ENCODE results near the gene CKS2. TPM values are rescaled to one million over a fixed set of nuclear protein-coding genes. Genes with fewer than 3 reads are reported as not detected.

CKS2 gene
- polyA plus RNA-seq, 1 donor (not counting 4 experiments of a cell fraction or from before 2014, with no cell fraction given): 291 TPM

GRCh38 chr9:89347651-89348050 is 36.7 kb downstream of the CKS2 start:
- Histone ChIP-seq H4K20me1 (ENCODE audit: control insufficient read depth, extremely low read depth, insufficient read depth, low read length) (no peaks in the 10 kb centered on the region), H2AFZ (ENCODE audit: control insufficient read depth, low read length) (no peak overlapping the region), H3K27me3 (ENCODE audit: control insufficient read depth, extremely low read depth, insufficient read depth, low read length) (no peaks in the 10 kb centered on the region), H3K9me1 (ENCODE audit: control insufficient read depth, extremely low read depth, insufficient read depth, low read length) (no peaks in the 10 kb centered on the region), H3K9me3 (ENCODE audit: control insufficient read depth, low read depth, low read length) (no peaks in the 10 kb centered on the region), H3K36me3 (ENCODE audit: control insufficient read depth in 2 of 2, extremely low read depth in 1 of 2, insufficient read depth in 2 of 2, low read length in 2 of 2) (peaks cover 16 to 50% of the 10 kb centered on the region in 2 experiments), H3K4me2 (ENCODE audit: control insufficient read depth, extremely low read depth, insufficient read depth, low read depth, low read length) (no peak overlapping the region), H3K79me2 (ENCODE audit: control insufficient read depth, insufficient read depth, low read length) (no peaks in the 10 kb centered on the region), H3K4me1 (ENCODE audit: control insufficient read depth, extremely low read depth, insufficient read depth, low read length) (no peaks in the 10 kb centered on the region), H3K9ac (ENCODE audit: control insufficient read depth, extremely low read depth, insufficient read depth, low read length) (no peak overlapping the region), H3K4me3 (ENCODE audit: control insufficient read depth in 2 of 3, extremely low read depth in 1 of 3, insufficient read depth in 2 of 3, low read depth in 1 of 3, low read length in 3 of 3) (no peak overlapping the region), H3K27ac (ENCODE audit: control insufficient read depth, insufficient read depth, low read length) (no peak overlapping the region)
- DNase-seq (ENCODE audit: low read depth, low spot score) (no peak), FAIRE-seq (no peak)
- TF ChIP-seq CTCF (optimal IDR thresholded peaks at IDR 0.05 in 1 of 3, IDR thresholded peaks at IDR 0.05 in 1 of 3, conservative IDR thresholded peaks at IDR 0.05 in 1 of 3; ENCODE audit: extremely low read depth in 1 of 3, insufficient read depth in 2 of 3, low read length in 3 of 3) (no peak), EZH2 (IDR thresholded peaks at IDR 0.05; ENCODE audit: low read length) (no peak)
- dilution Hi-C loops (cut with MboI; ENCODE audit: extremely low pct_ligation_motif_present, low sequenced_read_pairs): no loop called here

- peaks cover 28 to 52% of the 10 kb centered on the region in 2 experiments for H3K36me3 ChIP-seq (ENCODE audit: control insufficient read depth in 2 of 2, extremely low read depth in 1 of 2, insufficient read depth in 2 of 2, low read length in 2 of 2)
- no peak for FAIRE-seq
Measured at GRCh38 chr9:89349607-89350006, 38.6 kb downstream of the CKS2 start.

More at GRCh38 chr9:89349607-89350006, 38.6 kb downstream of the CKS2 start:
- Histone ChIP-seq H3K79me2 (ENCODE audit: control insufficient read depth, insufficient read depth, low read length) (no peaks in the 10 kb centered on the region), H3K9ac (ENCODE audit: control insufficient read depth, extremely low read depth, insufficient read depth, low read length) (no peak overlapping the region), H2AFZ (ENCODE audit: control insufficient read depth, low read length) (no peak overlapping the region), H3K4me3 (ENCODE audit: control insufficient read depth in 2 of 3, extremely low read depth in 1 of 3, insufficient read depth in 2 of 3, low read depth in 1 of 3, low read length in 3 of 3) (no peak overlapping the region), H3K27ac (ENCODE audit: control insufficient read depth, insufficient read depth, low read length) (no peak overlapping the region), H3K9me1 (ENCODE audit: control insufficient read depth, extremely low read depth, insufficient read depth, low read length) (no peaks in the 10 kb centered on the region), H3K4me2 (ENCODE audit: control insufficient read depth, extremely low read depth, insufficient read depth, low read depth, low read length) (no peak overlapping the region), H3K9me3 (ENCODE audit: control insufficient read depth, low read depth, low read length) (no peaks in the 10 kb centered on the region), H3K4me1 (ENCODE audit: control insufficient read depth, extremely low read depth, insufficient read depth, low read length) (no peaks in the 10 kb centered on the region), H4K20me1 (ENCODE audit: control insufficient read depth, extremely low read depth, insufficient read depth, low read length) (no peaks in the 10 kb centered on the region), H3K27me3 (ENCODE audit: control insufficient read depth, extremely low read depth, insufficient read depth, low read length) (no peaks in the 10 kb centered on the region)
- DNase-seq (ENCODE audit: low read depth, low spot score): no peak
- dilution Hi-C loops (cut with MboI; ENCODE audit: extremely low pct_ligation_motif_present, low sequenced_read_pairs): no loop called here
- TF ChIP-seq EZH2 (IDR thresholded peaks at IDR 0.05; ENCODE audit: low read length) (no peak), CTCF (optimal IDR thresholded peaks at IDR 0.05 in 1 of 3, IDR thresholded peaks at IDR 0.05 in 1 of 3, conservative IDR thresholded peaks at IDR 0.05 in 1 of 3; ENCODE audit: extremely low read depth in 1 of 3, insufficient read depth in 2 of 3, low read length in 3 of 3) (no peak)
